ENCODE measurements around the gene LCOR. TPM values are rescaled to one million over a fixed set of nuclear protein-coding genes. Genes with fewer than 3 reads are reported as not detected.

The LCOR gene
- total and polyA plus RNA-seq, 2 of the 13 experiments (the other 11 are each of a cell fraction or from before 2014, with no cell fraction given), result 12.4 to 23.7 TPM

DNA sequence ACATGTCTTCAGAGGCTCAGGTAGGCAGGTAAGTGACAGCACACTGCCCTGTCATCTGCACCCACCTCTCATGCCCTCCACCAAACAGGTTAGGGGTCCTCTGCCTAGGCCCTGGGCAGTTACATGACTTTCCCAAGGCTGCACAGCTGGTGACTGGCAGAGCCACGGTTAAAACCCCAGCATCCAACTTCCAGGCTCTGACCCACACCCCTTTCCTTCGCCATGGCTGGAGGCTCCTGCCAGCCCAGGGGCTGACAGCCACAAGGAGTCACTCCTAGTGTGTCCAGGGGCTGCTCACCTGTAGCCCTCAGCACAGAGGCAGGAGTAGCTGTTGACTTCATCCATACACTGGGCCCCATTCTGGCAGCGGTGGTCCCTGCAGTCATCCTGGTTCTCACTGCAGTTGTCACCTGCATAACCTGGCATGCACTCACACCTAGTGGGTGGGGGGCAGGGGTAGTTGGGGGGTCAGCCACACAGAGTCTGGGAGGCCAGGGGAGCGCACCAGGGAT is 178.7 kb downstream of the LCOR start:
- H3K4me2 ChIP-seq (ENCODE audit: low read depth, low read length), result no peak overlapping the region
- in situ Hi-C loops (cut with HindIII; ENCODE audit: extremely low pct_ligation_motif_present, low pct_unique_long_range_greater_than_20kb), result no loop called here
- no peaks in the 10 kb centered on the region for H3K79me2 ChIP-seq (ENCODE audit: insufficient read depth, low read length)
- WGBS (ENCODE audit: low lambda C conversion rate), result no CpG with 5 or more reads among the region's 4 CpGs
- H3K4me3 ChIP-seq (replicated peaks in 1 of 3; ENCODE audit: insufficient read depth in 1 of 3, low read depth in 2 of 3, low read length in 3 of 3), result no peak overlapping the region
- ATAC-seq, result peak; percentile 55
- no peak overlapping the region for H3K27ac ChIP-seq (ENCODE audit: extremely low read length, insufficient read depth, low read length)
- no peak overlapping the region for H2AFZ ChIP-seq (ENCODE audit: low read length)
- BruUV-seq (replicated peaks), result no TSS peak
- ChIA-PET POLR2A (no interaction called here), CTCF (ENCODE audit: low intra/inter-chr PET ratio, low total read pairs) (no interaction called here)
- no peaks in the 10 kb centered on the region for H3K4me1 ChIP-seq (ENCODE audit: insufficient read depth, low read length)
- no peak for DNase-seq (ENCODE audit: low spot score)
- no peaks in the 10 kb centered on the region for H3K36me3 ChIP-seq (replicated peaks in 1 of 2; ENCODE audit: control insufficient read depth in 1 of 2, insufficient read depth in 2 of 2, low read length in 2 of 2)
- peaks cover 12% of the 10 kb centered on the region for H3K9me3 ChIP-seq (ENCODE audit: low read length)
- TF ChIP-seq ZNF362 (CRISPR knock-in tag; IDR thresholded peaks at IDR 0.05; ENCODE audit: borderline replicate concordance) (no peak), ARID4A (CRISPR knock-in tag; IDR thresholded peaks at IDR 0.05; ENCODE audit: borderline replicate concordance) (no peak)
- H3K9ac ChIP-seq (ENCODE audit: insufficient read depth, low read depth, low read length), result no peak overlapping the region
- no peak for FAIRE-seq
- H3K27me3 ChIP-seq (ENCODE audit: control insufficient read depth in 1 of 2, insufficient read depth in 2 of 2, low read length in 2 of 2), result peaks cover 2 to 18% of the 10 kb centered on the region in 2 experiments; a peak in 4 of 5 replicates
- no peaks in the 10 kb centered on the region for H4K20me1 ChIP-seq (ENCODE audit: insufficient read depth, low read length)
- intact Hi-C loops (cut with micrococcal nuclease; ENCODE audit: unreplicated experiment), result no loop called here
